Neuronal stem cell (in vitro differentiated cells): ENCODE measurements around the gene ZBTB20. TPM values are rescaled to one million over a fixed set of nuclear protein-coding genes. Genes with fewer than 3 reads are reported as not detected.
A peak's percentile ranks its signal among the peaks of the same experiment; 100 is the strongest.

ENCODE experiments used
- DNase-seq: peaks from one replicate; pipeline ENCODE4 v3.0.0-alpha.2; 2013; ENCODE audit warnings: low spot score
- H2AFZ ChIP-seq: one replicate; pipeline ENCODE4 v1.6.1; 2013; ENCODE audit warnings: mild to moderate bottlenecking, low read length, inconsistent platforms
- H2AK5ac ChIP-seq: 2 replicates; pipeline ENCODE4 v1.6.1; 2013; ENCODE audit warnings: low read depth, mild to moderate bottlenecking, inconsistent platforms, low read length, moderate library complexity, mixed read lengths
- H2BK120ac ChIP-seq: 2 replicates; pipeline ENCODE4 v1.6.1; 2013; ENCODE audit warnings: low read depth, mild to moderate bottlenecking, inconsistent platforms, low read length, moderate library complexity, mixed read lengths
- H2BK12ac ChIP-seq: one replicate; pipeline ENCODE4 v1.6.1; 2013; ENCODE audit warnings: low read length, inconsistent platforms
- H2BK15ac ChIP-seq: 2 replicates; pipeline ENCODE4 v1.6.1; 2013; ENCODE audit warnings: mild to moderate bottlenecking, low read length, inconsistent platforms, mixed read lengths
- H2BK5ac ChIP-seq: one replicate; pipeline ENCODE4 v1.6.1; 2013; ENCODE audit warnings: inconsistent platforms, mild to moderate bottlenecking, low read length, moderate library complexity
- H3K14ac ChIP-seq: one replicate; pipeline ENCODE4 v1.6.1; 2013; ENCODE audit warnings: low read length, inconsistent platforms
- H3K18ac ChIP-seq: 2 replicates; pipeline ENCODE4 v1.6.1; 2013; ENCODE audit warnings: low read length, inconsistent platforms
- H3K23ac ChIP-seq: 2 replicates; pipeline ENCODE4 v1.6.1; 2013; ENCODE audit warnings: low read depth, mild to moderate bottlenecking, mixed read lengths, low read length, inconsistent platforms; ENCODE audit not compliant: poor library complexity
- H3K27ac ChIP-seq: replicated peaks from 3 replicates; pipeline ENCODE4 v1.5.1; 2013; ENCODE audit warnings: low read length, inconsistent platforms
- H3K27me3 ChIP-seq, 3 experiments: 2 replicates each; pipeline ENCODE4 v1.6.1; 2013; ENCODE audit warnings: low read length in 3 of 3, mild to moderate bottlenecking in 2 of 3, inconsistent platforms in 1 of 3, low read depth in 1 of 3, mixed read lengths in 1 of 3, moderate library complexity in 1 of 3; ENCODE audit not compliant: control insufficient read depth in 3 of 3, insufficient read depth in 3 of 3
- H3K36me3 ChIP-seq, 2 donors: replicated peaks in 1 of 2; 2 replicates each; pipeline ENCODE4 v1.6.1; 2013; ENCODE audit warnings: low read length in 2 of 2; ENCODE audit not compliant: control insufficient read depth in 2 of 2, insufficient read depth in 2 of 2
- H3K4ac ChIP-seq: 2 replicates; pipeline ENCODE4 v1.6.1; 2013; ENCODE audit warnings: inconsistent platforms, mild to moderate bottlenecking, low read length, moderate library complexity
- H3K4me1 ChIP-seq, 2 donors: 1 replicate in 1 of 2; 2 replicates in 1 of 2; pipeline ENCODE4 v1.6.1; 2013; ENCODE audit warnings: low read length in 2 of 2, low read depth in 1 of 2; ENCODE audit not compliant: control insufficient read depth in 2 of 2, insufficient read depth in 1 of 2
- H3K4me2 ChIP-seq: one replicate; pipeline ENCODE4 v1.6.1; 2013; ENCODE audit warnings: mild to moderate bottlenecking, low read length, inconsistent platforms; ENCODE audit not compliant: insufficient read depth, poor library complexity, severe bottlenecking
- H3K4me3 ChIP-seq, 2 donors: 2 replicates each; pipeline ENCODE4 v1.5.1; 2013; ENCODE audit warnings: low read length in 2 of 2, mild to moderate bottlenecking in 2 of 2, inconsistent platforms in 1 of 2, moderate library complexity in 1 of 2
- H3K79me1 ChIP-seq: one replicate; pipeline ENCODE4 v1.6.1; 2013; ENCODE audit warnings: low read depth, mild to moderate bottlenecking, inconsistent platforms, low read length, moderate library complexity
- H3K9ac ChIP-seq: one replicate; pipeline ENCODE4 v1.6.1; 2013; ENCODE audit warnings: mild to moderate bottlenecking, low read depth, low read length, inconsistent platforms; ENCODE audit not compliant: poor library complexity
- H3K9me3 ChIP-seq, 2 donors: replicated peaks in 1 of 2; 2 replicates each; pipeline versions ENCODE3 to v1.6.1; 2013; ENCODE audit warnings: low read length in 2 of 2, mild to moderate bottlenecking in 2 of 2, inconsistent platforms in 1 of 2, low read depth in 1 of 2, mixed read lengths in 1 of 2, moderate library complexity in 1 of 2; ENCODE audit not compliant: control insufficient read depth in 2 of 2, insufficient read depth in 1 of 2
- H4K8ac ChIP-seq: one replicate; pipeline ENCODE4 v1.6.1; 2013; ENCODE audit warnings: low read depth, mild to moderate bottlenecking, inconsistent platforms, low read length, moderate library complexity
- H4K91ac ChIP-seq: one replicate; pipeline ENCODE4 v1.6.1; 2013; ENCODE audit warnings: low read length, low read depth, mild to moderate bottlenecking, inconsistent platforms; ENCODE audit not compliant: poor library complexity
- WGBS, 2 donors: extraction: QIAGEN DNeasy Blood & Tissue Kit; methylation state at CpG; one replicate each; pipeline ENCODE4 v1.1.7; 2013; ENCODE audit warnings: missing lambda C conversion rate in 2 of 2, mixed read lengths in 1 of 2; ENCODE audit not compliant: insufficient read length in 2 of 2, insufficient replicate concordance in 1 of 2; ENCODE audit errors: extremely low coverage in 2 of 2; 5-methylcytosine and 5-hydroxymethylcytosine counted together
- polyA plus RNA-seq, 2 experiments: library from polyadenylated mRNA; stranded (reverse); fragments of 200-250 nt; gene quantifications; one replicate each; pipeline ENCODE4 v1.2.3, GENCODE V29; 2013

The ZBTB20 gene
- 0.73 TPM for polyA plus RNA-seq (2013, experiment 1 of 2)
- polyA plus RNA-seq (2013, experiment 2 of 2) = 0.97 TPM

DNA sequence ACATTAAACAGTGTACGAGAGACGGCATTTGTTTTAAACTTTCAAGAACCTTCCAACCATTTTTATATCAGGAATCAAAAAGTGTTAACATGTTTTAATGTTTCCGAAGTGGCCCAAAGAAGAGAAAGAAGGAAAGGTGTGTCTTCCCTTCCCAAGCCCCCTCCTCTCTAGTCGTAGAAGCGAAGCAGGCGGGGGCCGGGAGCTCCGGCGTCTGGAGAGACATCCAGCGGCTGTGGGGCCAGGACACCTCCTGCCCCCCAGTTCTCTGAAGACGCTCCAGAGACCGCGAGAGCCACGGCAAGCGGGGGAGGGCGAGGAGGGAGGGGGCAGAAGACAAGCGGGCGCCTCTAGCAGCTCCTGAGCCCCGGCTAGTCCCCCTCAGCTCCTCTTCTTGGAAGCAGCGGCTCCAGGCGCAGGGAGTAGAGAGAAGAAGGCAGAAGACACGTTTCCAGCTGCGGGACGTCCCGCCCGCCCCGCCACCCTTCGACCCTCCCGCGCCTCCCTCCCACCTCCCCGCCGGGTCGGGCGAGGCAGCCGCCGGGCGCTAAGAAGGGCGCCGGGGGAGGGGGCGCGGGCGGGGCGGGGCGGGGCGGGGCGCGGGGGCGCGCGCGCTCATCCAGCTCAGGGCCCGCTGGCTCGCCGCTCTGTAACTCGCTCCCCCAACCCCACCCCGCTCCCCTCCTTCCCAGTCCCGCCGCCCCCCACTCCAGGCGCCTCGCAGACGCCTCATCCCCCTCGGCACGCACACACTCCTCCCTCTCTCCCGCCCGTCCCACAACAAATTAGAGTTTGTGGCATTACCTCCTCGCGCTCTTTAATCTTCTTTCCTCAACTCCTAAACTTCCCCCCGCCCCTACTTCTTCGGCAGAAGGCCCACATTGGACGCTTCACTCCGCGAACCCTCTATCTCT lies at the start of gene ZBTB20:
TSS of gene ZBTB20 (minus strand) at position 871 of the 911 bp plus-strand sequence.
- H3K14ac ChIP-seq = no peak within 1 kb of the TSS
- peak within 1 kb of the TSS; percentile 73 to 86 for H3K4me3 ChIP-seq
- no peak within 1 kb of the TSS for H2BK12ac ChIP-seq
- H3K79me1 ChIP-seq = no peaks in the 10 kb centered on the region
- H3K23ac ChIP-seq = peak within 1 kb of the TSS; percentile 58
- no peak within 1 kb of the TSS for H2AK5ac ChIP-seq
- DNase-seq = peak; percentile 67
- H3K27ac ChIP-seq = peak within 1 kb of the TSS; percentile 94
- peaks cover 0 to 1% of the 10 kb centered on the region in 2 donors for H3K4me1 ChIP-seq
- no peak within 1 kb of the TSS for H2BK15ac ChIP-seq
- H4K91ac ChIP-seq = no peak within 1 kb of the TSS
- peak within 1 kb of the TSS; percentile 95 for H2AFZ ChIP-seq
- no peak within 1 kb of the TSS for H4K8ac ChIP-seq
- peaks cover 0 to 8% of the 10 kb centered on the region in 2 donors for H3K9me3 ChIP-seq
- peak within 1 kb of the TSS; percentile 94 for H3K18ac ChIP-seq
- H3K36me3 ChIP-seq = no peaks in the 10 kb centered on the region
- H3K4me2 ChIP-seq = peak within 1 kb of the TSS; percentile 28
- H3K9ac ChIP-seq = peak within 1 kb of the TSS; percentile 85
- peak within 1 kb of the TSS; percentile 88 for H2BK5ac ChIP-seq
- H3K27me3 ChIP-seq = no peaks in the 10 kb centered on the region
- no CpG with 5 or more reads among the region's 72 CpGs for WGBS, 2 donors
- H2BK120ac ChIP-seq = no peak within 1 kb of the TSS
- H3K4ac ChIP-seq = no peak within 1 kb of the TSS

DNA sequence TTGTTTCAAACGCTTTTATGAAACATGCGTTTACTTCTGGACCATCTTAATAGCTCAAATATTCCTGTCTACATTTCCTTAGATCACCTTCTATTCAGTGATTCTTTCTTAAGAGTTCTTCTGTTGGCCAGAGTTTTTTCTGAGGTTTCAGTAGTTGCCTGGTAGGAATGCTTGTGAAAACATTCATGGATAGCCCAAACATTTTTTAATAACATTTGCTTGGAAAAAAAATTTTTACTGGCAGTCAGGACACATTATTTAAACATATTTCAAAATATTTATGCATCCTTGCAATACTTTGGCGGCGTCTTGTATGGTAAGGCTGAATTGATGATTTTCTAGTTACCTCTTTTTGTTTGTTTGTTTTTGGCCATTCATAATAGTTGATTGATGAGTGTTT lies 47.4 kb upstream of the ZBTB20 start:
- H3K9ac ChIP-seq = no peak overlapping the region
- no peak overlapping the region for H2AFZ ChIP-seq
- no peak overlapping the region for H4K8ac ChIP-seq
- H3K4me3 ChIP-seq = no peak overlapping the region
- H2BK120ac ChIP-seq = no peak overlapping the region
- no peak overlapping the region for H3K4me2 ChIP-seq
- H3K36me3 ChIP-seq = no peaks in the 10 kb centered on the region
- DNase-seq = no peak
- no peak overlapping the region for H2AK5ac ChIP-seq
- H2BK12ac ChIP-seq = no peak overlapping the region
- H3K9me3 ChIP-seq = peaks cover 1 to 7% of the 10 kb centered on the region in 2 donors
- no peak overlapping the region for H3K23ac ChIP-seq
- H3K4me1 ChIP-seq = no peaks in the 10 kb centered on the region
- no peak overlapping the region for H3K18ac ChIP-seq
- no peak overlapping the region for H2BK15ac ChIP-seq
- H3K27me3 ChIP-seq = no peaks in the 10 kb centered on the region
- no peak overlapping the region for H3K14ac ChIP-seq
- no CpG with 5 or more reads among the region's 4 CpGs for WGBS, 2 donors
- no peaks in the 10 kb centered on the region for H3K79me1 ChIP-seq
- no peak overlapping the region for H4K91ac ChIP-seq
- no peak overlapping the region for H2BK5ac ChIP-seq
- no peak overlapping the region for H3K27ac ChIP-seq
- no peak overlapping the region for H3K4ac ChIP-seq

DNA sequence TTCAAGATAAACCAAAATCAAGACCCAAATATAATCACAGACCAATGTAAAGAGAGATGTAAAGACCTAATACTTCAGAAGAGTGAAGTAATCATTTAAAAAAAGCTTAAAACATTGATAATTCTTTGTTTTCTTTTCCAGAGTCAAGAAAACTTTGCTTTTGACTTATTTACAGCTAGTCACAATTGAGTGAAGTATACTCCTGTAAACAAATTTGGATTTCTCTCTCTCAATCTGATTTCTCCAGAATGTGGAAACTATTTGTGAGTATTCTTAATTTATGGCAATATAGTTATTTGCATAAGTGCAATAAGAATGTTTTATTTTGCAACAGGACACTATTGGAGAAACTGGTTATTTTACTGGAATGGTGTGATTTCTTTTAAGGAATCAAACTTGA lies 43.7 kb upstream of the ZBTB20 start:
- Histone ChIP-seq H3K4ac (no peak overlapping the region), H2AK5ac (no peak overlapping the region), H3K4me3 (no peak overlapping the region), H3K9ac (no peak overlapping the region), H3K79me1 (no peaks in the 10 kb centered on the region), H3K9me3 (peaks cover 1 to 10% of the 10 kb centered on the region in 2 donors), H2BK120ac (no peak overlapping the region), H3K14ac (no peak overlapping the region), H3K4me1 (peaks cover 0 to 4% of the 10 kb centered on the region in 2 donors), H3K36me3 (no peaks in the 10 kb centered on the region), H3K27me3 (no peaks in the 10 kb centered on the region), H2BK15ac (no peak overlapping the region), H3K27ac (no peak overlapping the region), H2AFZ (no peak overlapping the region), H3K18ac (no peak overlapping the region), H3K4me2 (no peak overlapping the region), H2BK5ac (no peak overlapping the region), H4K91ac (no peak overlapping the region), H3K23ac (no peak overlapping the region), H4K8ac (no peak overlapping the region), H2BK12ac (no peak overlapping the region)
- DNase-seq = no peak

DNA sequence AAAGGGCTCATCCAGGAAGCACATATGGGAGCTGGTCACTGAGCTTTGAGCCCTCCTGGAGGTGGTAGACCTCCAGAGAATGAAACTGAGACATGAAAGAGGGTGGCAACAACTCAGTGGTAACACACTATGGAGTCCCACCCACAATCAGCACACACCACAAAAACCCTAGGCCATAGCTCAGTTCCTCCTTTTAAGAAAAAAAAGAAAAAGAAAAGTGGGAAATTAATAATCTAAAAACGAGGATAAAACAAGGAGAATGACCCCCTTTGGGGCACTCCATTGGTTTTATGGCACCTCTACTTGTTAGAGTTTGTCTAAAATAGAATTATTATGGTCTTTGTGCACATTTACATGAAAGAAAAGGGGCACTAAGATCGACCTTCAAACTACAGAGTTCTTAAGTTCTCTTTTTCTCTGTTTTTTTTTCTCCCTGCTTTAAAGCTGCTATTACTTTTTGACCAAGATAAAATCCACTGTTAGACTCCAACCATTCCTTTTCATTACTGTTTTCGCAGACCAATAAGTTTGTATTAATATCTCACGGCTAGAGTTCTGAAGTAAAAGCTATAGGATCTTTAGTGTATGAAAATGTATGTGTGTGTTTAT lies 40.2 kb upstream of the ZBTB20 start:
- Histone ChIP-seq H3K9ac (no peak overlapping the region), H3K4me3 (no peak overlapping the region), H3K27me3 (no peaks in the 10 kb centered on the region), H3K27ac (no peak overlapping the region), H2BK12ac (no peak overlapping the region), H3K9me3 (peaks cover 0 to 14% of the 10 kb centered on the region in 2 donors), H4K8ac (no peak overlapping the region), H3K18ac (no peak overlapping the region), H2AK5ac (no peak overlapping the region), H3K4ac (no peak overlapping the region), H2AFZ (no peak overlapping the region), H2BK120ac (no peak overlapping the region), H2BK15ac (no peak overlapping the region), H3K14ac (no peak overlapping the region), H3K79me1 (no peaks in the 10 kb centered on the region), H3K4me1 (peaks cover 0 to 4% of the 10 kb centered on the region in 2 donors), H2BK5ac (no peak overlapping the region), H4K91ac (no peak overlapping the region), H3K4me2 (no peak overlapping the region), H3K23ac (no peak overlapping the region), H3K36me3 (no peaks in the 10 kb centered on the region)
- WGBS, 2 donors = no CpG with 5 or more reads among the region's 4 CpGs
- no peak for DNase-seq
